H1 (cell line): Measurements from ENCODE around the gene NDUFV1. TPM values are rescaled to one million over a fixed set of nuclear protein-coding genes. Genes with fewer than 3 reads are reported as not detected.

Source experiments
- BCL11A ChIP-seq, 2 experiments: IDR thresholded peaks; one replicate each; pipeline ENCODE4 v1.6.1; 2011; ENCODE audit warnings: low read depth in 2 of 2, low read length in 2 of 2, mild to moderate bottlenecking in 2 of 2
- FOSL1 ChIP-seq: IDR thresholded peaks from 2 replicates; pipeline ENCODE4 v1.6.1; 2011; ENCODE audit warnings: mild to moderate bottlenecking, low read depth, low read length, moderate library complexity; ENCODE audit not compliant: insufficient read depth
- SIN3A ChIP-seq, 2 experiments: IDR thresholded peaks in 1 of 2; conservative IDR thresholded peaks in 1 of 2; 2 replicates each; pipeline ENCODE4 v1.6.1; 2011 to 2012; ENCODE audit warnings: low read length in 2 of 2, improper control_type of control experiment in 1 of 2, low read depth in 1 of 2, mild to moderate bottlenecking in 1 of 2
- SP1 ChIP-seq: IDR thresholded peaks from 2 replicates; pipeline ENCODE4 v1.6.1; 2011; ENCODE audit warnings: low read depth, low read length
- TCF12 ChIP-seq: IDR thresholded peaks from 2 replicates; pipeline ENCODE4 v1.6.1; 2011; ENCODE audit warnings: low read depth, mild to moderate bottlenecking, low read length
- polyA plus RNA-seq, 7 experiments: library from polyadenylated mRNA; depleted of rRNA in 3 of 7; stranded (reverse) in 5 of 7; unstranded in 2 of 7; fragments of >200 nt in 5 of 7; fragments of 200-250 nt in 2 of 7; gene quantifications; 1 replicate in 5 of 7; 2 replicates in 1 of 7; 4 replicates in 1 of 7; pipeline versions ENCODE4 v1.2.1 to v1.2.3, GENCODE V29; 2011 to 2013; ENCODE audit warnings: missing spikeins in 2 of 7, mixed read lengths in 2 of 7
- total RNA-seq: library from RNA; stranded (reverse); fragmentation: NEBNext Ultra II Directional; extraction: Animal tissue kit (Norgen Biotek cat#: 25700); gene quantifications from 2 replicates; pipeline ENCODE4 v1.2.1, GENCODE V29; 2021
- TF ChIP-seq, protein P1 (sequence below): IDR thresholded peaks from 2 replicates; pipeline ENCODE4 v1.6.1; 2011; ENCODE audit warnings: low read length, improper control_type of control experiment
- TF ChIP-seq, protein P2 (sequence below): IDR thresholded peaks from 2 replicates; pipeline ENCODE4 v1.6.1; 2012; ENCODE audit warnings: inconsistent platforms

The NDUFV1 gene
- total and polyA plus RNA-seq, 2 of the 8 experiments (the other 6 are each of a cell fraction or from before 2014, with no cell fraction given): 125 to 131 TPM

DNA sequence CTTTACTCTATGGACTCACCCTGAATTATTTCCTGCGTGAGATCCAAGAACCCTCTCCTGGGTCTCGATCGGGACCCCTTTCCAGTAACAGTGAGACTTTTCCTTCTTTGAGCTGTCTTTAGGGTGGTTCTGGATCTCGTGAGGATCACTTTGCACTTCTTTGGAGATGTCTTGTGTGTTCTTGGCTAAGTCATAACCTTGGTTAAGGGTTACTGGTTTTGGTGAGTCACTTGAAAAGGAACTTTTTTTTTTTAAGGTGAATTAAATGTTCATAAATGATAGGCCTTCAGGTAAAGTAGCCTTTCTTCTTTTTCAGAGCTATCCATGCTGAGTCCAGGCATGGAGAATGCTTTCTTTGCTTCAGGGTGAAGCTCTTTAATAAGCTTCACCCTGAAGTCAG, 42.5 kb upstream of the NDUFV1 start (continued):
- TF ChIP-seq SIN3A (conservative IDR thresholded peaks at IDR 0.05 in 1 of 2, IDR thresholded peaks at IDR 0.05 in 1 of 2; ENCODE audit: low read depth in 1 of 2, low read length in 2 of 2): no peak
- no peak for TF ChIP-seq SP1
- no peak for TF ChIP-seq FOSL1
- TF ChIP-seq, protein P1, sequence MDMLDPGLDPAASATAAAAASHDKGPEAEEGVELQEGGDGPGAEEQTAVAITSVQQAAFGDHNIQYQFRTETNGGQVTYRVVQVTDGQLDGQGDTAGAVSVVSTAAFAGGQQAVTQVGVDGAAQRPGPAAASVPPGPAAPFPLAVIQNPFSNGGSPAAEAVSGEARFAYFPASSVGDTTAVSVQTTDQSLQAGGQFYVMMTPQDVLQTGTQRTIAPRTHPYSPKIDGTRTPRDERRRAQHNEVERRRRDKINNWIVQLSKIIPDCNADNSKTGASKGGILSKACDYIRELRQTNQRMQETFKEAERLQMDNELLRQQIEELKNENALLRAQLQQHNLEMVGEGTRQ: no peak
- TF ChIP-seq, protein P2, sequence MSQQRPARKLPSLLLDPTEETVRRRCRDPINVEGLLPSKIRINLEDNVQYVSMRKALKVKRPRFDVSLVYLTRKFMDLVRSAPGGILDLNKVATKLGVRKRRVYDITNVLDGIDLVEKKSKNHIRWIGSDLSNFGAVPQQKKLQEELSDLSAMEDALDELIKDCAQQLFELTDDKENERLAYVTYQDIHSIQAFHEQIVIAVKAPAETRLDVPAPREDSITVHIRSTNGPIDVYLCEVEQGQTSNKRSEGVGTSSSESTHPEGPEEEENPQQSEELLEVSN: no peak
- TF ChIP-seq BCL11A (IDR thresholded peaks at IDR 0.05; ENCODE audit: low read depth in 2 of 2, low read length in 2 of 2): no peak
- no peak for TF ChIP-seq TCF12
